ENCODE data around the gene PHF21A. TPM values are rescaled to one million over a fixed set of nuclear protein-coding genes. Genes with fewer than 3 reads are reported as not detected.

Gene PHF21A
- total and polyA plus RNA-seq, 7 experiments from 2014 or later = 7.2 to 88.5 (median 54.5) TPM

DNA sequence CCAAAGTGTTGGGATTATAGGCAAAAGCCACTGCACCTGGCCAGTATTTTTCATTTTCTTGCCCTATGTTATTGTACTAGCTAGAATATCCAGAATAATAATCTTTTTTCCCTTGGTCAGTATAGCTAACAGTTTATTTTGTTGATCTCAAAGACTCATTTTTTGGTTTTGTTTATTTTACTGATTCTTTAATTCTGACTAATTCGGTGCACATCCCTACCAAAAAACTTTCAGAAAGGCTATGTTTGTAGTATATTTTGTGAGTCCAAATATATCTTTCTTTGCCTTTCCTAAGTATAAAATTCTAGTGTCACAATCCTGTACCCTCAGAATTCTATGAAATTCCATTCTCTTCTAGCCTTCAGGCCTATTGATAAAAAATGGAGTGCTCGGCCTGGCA lies 84.3 kb downstream of the PHF21A start:
- no peak for DNase-seq
- Mint-ChIP-seq H3K36me3 (peaks cover 0 to 23% (median 8%) of the 10 kb centered on the region in 5 donors), H3K27ac (no peak overlapping the region), H3K9me3 (no peaks in the 10 kb centered on the region), H3K27me3 (no peaks in the 10 kb centered on the region), H3K4me3 (no peak overlapping the region), H3K4me1 (peaks cover 7 to 32% (median 20%) of the 10 kb centered on the region in 7 donors)
- ChIA-PET CTCF (no interaction called here), POLR2A (no interaction called here)
- Histone ChIP-seq H3K27ac (ENCODE audit: low read depth, low read length) (no peak overlapping the region), H3K4me3 (ENCODE audit: low read length) (no peak overlapping the region), H3K36me3 (ENCODE audit: control insufficient read depth in 2 of 3, insufficient read depth in 3 of 3, low read length in 3 of 3) (no peaks in the 10 kb centered on the region), H3K9me3 (ENCODE audit: control insufficient read depth in 2 of 3, low read length in 3 of 3) (no peaks in the 10 kb centered on the region), H3K27me3 (ENCODE audit: control insufficient read depth in 2 of 2, insufficient read depth in 2 of 2, low read length in 2 of 2) (no peaks in the 10 kb centered on the region), H3K4me1 (ENCODE audit: control insufficient read depth in 2 of 2, insufficient read depth in 2 of 2, low read length in 2 of 2) (peaks cover 0 to 11% of the 10 kb centered on the region in 2 donors)
- intact Hi-C loops (cut with micrococcal nuclease) = no loop called here
- ATAC-seq = no peak

DNA sequence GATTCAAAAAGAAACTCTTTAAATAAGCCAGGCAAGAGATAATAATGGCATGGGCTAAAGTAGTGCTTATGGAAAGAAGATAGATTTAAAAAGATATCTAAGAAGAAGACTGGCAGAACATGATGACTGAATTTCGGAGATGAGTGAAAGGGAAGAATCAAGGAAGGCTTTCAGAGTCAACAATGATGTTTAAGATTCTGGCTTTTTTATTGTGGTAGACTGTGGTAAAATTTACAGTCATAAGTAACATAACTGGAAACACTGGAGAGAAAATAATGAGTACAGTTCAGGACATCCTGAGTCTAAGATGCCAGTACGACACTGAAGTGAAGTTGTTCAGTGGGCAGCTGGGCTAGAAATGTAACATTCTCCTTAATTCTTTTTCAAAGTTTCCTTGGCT lies 85.2 kb downstream of the PHF21A start:
- peaks cover 7 to 23% (median 15%) of the 10 kb centered on the region in 7 donors for H3K4me1 Mint-ChIP-seq
- Histone ChIP-seq H3K4me1 (ENCODE audit: control insufficient read depth in 2 of 2, insufficient read depth in 2 of 2, low read length in 2 of 2) (peaks cover 0 to 8% of the 10 kb centered on the region in 2 donors), H3K27me3 (ENCODE audit: control insufficient read depth in 2 of 2, insufficient read depth in 2 of 2, low read length in 2 of 2) (no peaks in the 10 kb centered on the region), H3K4me3 (ENCODE audit: low read length) (no peak overlapping the region), H3K9me3 (ENCODE audit: control insufficient read depth in 2 of 3, low read length in 3 of 3) (no peaks in the 10 kb centered on the region), H3K27ac (ENCODE audit: low read depth, low read length) (no peak overlapping the region), H3K36me3 (ENCODE audit: control insufficient read depth in 2 of 3, insufficient read depth in 3 of 3, low read length in 3 of 3) (no peaks in the 10 kb centered on the region)
- H3K9me3 Mint-ChIP-seq = no peaks in the 10 kb centered on the region
- H3K27ac Mint-ChIP-seq = peak overlapping the region in 1 of 9 donors; percentile 2
- H3K27me3 Mint-ChIP-seq = no peaks in the 10 kb centered on the region
- ChIA-PET POLR2A (no interaction called here), CTCF (no interaction called here)
- ATAC-seq (no peak), DNase-seq (no peak)
- intact Hi-C loops (cut with micrococcal nuclease) = no loop called here
- no peak overlapping the region for H3K4me3 Mint-ChIP-seq
- peaks cover 0 to 23% (median 8%) of the 10 kb centered on the region in 5 donors for H3K36me3 Mint-ChIP-seq

DNA sequence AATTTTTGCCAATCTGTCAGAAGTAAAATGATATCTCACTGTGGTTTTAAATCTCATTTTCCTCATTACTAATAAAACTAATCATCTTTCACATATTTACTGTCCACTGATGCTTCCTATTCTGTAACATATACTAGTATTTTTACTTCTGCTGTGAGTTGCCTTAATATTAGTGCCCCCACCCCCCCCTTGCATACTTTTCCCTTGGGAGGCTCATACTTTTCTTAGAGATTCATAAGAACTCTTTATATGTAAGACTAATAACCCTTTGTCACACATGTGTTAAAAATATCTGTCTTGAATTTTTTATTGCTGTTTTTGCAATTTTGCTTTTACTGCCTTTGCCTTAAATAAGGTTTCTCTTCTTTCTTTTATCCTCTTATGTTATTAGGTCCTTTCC lies 87.2 kb downstream of the PHF21A start:
- ChIA-PET CTCF (no interaction called here), POLR2A (no interaction called here)
- no peaks in the 10 kb centered on the region for H3K9me3 ChIP-seq (ENCODE audit: control insufficient read depth in 2 of 3, low read length in 3 of 3)
- H3K36me3 Mint-ChIP-seq = peaks cover 0 to 23% (median 8%) of the 10 kb centered on the region in 5 donors
- H3K27ac ChIP-seq (ENCODE audit: low read depth, low read length) = no peak overlapping the region
- DNase-seq = no peak
- no peak overlapping the region for H3K27ac Mint-ChIP-seq
- no peaks in the 10 kb centered on the region for H3K27me3 ChIP-seq (ENCODE audit: control insufficient read depth in 2 of 2, insufficient read depth in 2 of 2, low read length in 2 of 2)
- H3K27me3 Mint-ChIP-seq = no peaks in the 10 kb centered on the region
- no peak overlapping the region for H3K4me3 ChIP-seq (ENCODE audit: low read length)
- H3K4me1 Mint-ChIP-seq = peaks cover 0 to 11% (median 7%) of the 10 kb centered on the region in 7 donors
- no peak for ATAC-seq
- no peak overlapping the region for H3K4me3 Mint-ChIP-seq
- no peaks in the 10 kb centered on the region for H3K4me1 ChIP-seq (ENCODE audit: control insufficient read depth in 2 of 2, insufficient read depth in 2 of 2, low read length in 2 of 2)
- H3K9me3 Mint-ChIP-seq = no peaks in the 10 kb centered on the region
- no peaks in the 10 kb centered on the region for H3K36me3 ChIP-seq (ENCODE audit: control insufficient read depth in 2 of 3, insufficient read depth in 3 of 3, low read length in 3 of 3)
- intact Hi-C loops (cut with micrococcal nuclease) = no loop called here

DNA sequence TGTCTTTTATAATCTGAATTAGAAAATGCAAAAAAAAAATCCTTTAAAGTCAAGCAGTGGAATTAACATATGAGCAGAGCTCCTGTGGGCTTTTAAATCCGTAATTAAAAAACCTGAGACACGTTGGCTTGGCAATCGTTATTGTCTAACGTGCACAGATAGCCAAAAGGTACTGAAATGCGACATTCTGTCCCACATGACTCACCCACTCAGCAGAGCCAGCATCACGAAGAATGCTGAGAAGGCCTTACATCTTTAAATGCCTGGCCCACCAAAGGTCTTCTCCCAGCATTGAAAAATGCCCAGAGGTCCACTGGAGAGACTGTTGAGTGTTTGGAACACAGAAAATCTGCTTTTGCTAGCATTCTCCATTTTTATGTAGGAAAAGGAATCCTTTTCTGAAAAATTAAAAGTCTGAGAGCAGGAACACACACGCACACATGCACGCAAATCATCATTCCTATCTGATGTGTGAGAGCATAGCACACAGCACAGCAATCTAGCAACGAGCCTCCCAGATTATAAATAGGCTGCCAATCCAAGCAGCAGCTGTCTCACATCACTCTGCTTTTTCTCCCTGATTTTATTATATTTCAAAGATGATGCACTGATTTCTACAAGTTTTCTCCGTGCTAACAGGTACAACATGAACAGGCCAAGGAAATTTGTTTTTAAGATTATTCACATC lies 94.5 kb downstream of the PHF21A start:
- Mint-ChIP-seq H3K4me3 (no peak overlapping the region), H3K36me3 (peaks cover 0 to 5% (median 1%) of the 10 kb centered on the region in 5 donors), H3K4me1 (peaks cover 0 to 9% (median 4%) of the 10 kb centered on the region in 7 donors), H3K27me3 (no peaks in the 10 kb centered on the region), H3K9me3 (no peaks in the 10 kb centered on the region), H3K27ac (no peak overlapping the region)
- no peak for ATAC-seq
- H3K4me1 ChIP-seq (ENCODE audit: control insufficient read depth in 2 of 2, insufficient read depth in 2 of 2, low read length in 2 of 2) = no peaks in the 10 kb centered on the region
- H3K27me3 ChIP-seq (ENCODE audit: control insufficient read depth in 2 of 2, insufficient read depth in 2 of 2, low read length in 2 of 2) = no peaks in the 10 kb centered on the region
- no peak for DNase-seq
- no peak overlapping the region for H3K27ac ChIP-seq (ENCODE audit: low read depth, low read length)
- intact Hi-C loops (cut with micrococcal nuclease) = no loop called here
- no peak overlapping the region for H3K4me3 ChIP-seq (ENCODE audit: low read length)
- H3K36me3 ChIP-seq (ENCODE audit: control insufficient read depth in 2 of 3, insufficient read depth in 3 of 3, low read length in 3 of 3) = no peaks in the 10 kb centered on the region
- H3K9me3 ChIP-seq (ENCODE audit: control insufficient read depth in 2 of 3, low read length in 3 of 3) = no peaks in the 10 kb centered on the region
- CTCF ChIA-PET = interaction anchor here (0.6 kb wide), 1 partner anchor 28 kb away, joined by 3 read pairs; no protein-coding TSS in a partner anchor
- POLR2A ChIA-PET = no interaction called here

DNA sequence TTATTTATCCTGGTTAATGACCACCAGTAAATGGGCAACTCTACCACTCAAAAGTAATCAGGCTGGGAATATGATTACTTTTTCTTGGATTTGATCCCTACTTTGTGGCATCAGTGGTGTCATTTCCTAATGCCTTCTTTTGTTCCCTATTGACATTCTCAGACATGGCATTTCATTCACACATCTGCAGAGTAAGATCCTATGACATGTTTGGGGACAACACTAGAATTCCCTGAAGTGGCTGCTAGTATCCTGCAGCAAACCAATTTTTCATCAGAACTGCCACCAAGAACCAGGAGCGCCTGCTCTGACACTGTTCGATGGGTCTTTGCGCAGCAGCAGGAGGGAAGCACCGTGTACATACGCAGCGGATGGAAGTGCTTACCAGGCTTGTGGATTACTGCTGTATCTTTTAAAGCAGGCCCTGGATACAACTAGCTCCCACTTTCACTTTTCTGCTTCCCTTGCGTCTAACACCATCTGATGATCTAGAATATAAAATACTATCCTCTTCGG lies 101.1 kb downstream of the PHF21A start:
- H3K27me3 Mint-ChIP-seq = no peaks in the 10 kb centered on the region
- ChIA-PET POLR2A (no interaction called here), CTCF (no interaction called here)
- H3K4me3 ChIP-seq (ENCODE audit: low read length) = no peak overlapping the region
- peaks cover 0 to 15% (median 4%) of the 10 kb centered on the region in 5 donors for H3K36me3 Mint-ChIP-seq
- ATAC-seq (no peak), DNase-seq (no peak)
- no peaks in the 10 kb centered on the region for H3K9me3 Mint-ChIP-seq
- no peak overlapping the region for H3K4me3 Mint-ChIP-seq
- H3K4me1 ChIP-seq (ENCODE audit: control insufficient read depth in 2 of 2, insufficient read depth in 2 of 2, low read length in 2 of 2) = no peaks in the 10 kb centered on the region
- peak overlapping the region in 1 of 9 donors; percentile 60 for H3K27ac Mint-ChIP-seq
- H3K27ac ChIP-seq (ENCODE audit: low read depth, low read length) = no peak overlapping the region
- H3K27me3 ChIP-seq (ENCODE audit: control insufficient read depth in 2 of 2, insufficient read depth in 2 of 2, low read length in 2 of 2) = no peaks in the 10 kb centered on the region
- H3K9me3 ChIP-seq (ENCODE audit: control insufficient read depth in 2 of 3, low read length in 3 of 3) = no peaks in the 10 kb centered on the region
- no peaks in the 10 kb centered on the region for H3K36me3 ChIP-seq (ENCODE audit: control insufficient read depth in 2 of 3, insufficient read depth in 3 of 3, low read length in 3 of 3)
- intact Hi-C loops (cut with micrococcal nuclease) = no loop called here
- peaks cover 0 to 9% (median 0%) of the 10 kb centered on the region in 7 donors for H3K4me1 Mint-ChIP-seq

DNA sequence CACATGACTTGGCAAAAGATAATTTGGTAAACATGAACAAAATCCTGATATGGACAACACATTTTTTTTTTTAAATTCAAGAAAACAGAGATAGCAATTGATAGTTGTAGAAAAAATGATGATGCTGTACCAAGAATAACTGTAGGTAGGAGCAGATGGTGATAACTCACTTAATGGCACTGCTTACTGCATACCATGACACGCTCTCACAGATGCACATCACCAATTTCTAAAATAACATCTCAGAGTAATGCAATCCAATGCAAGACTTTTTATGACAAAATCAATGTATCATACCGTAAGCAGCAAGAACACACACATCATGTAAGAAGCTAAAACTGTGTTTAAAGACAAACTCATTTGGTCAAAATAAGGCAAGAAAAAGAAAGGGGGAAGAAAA lies 102.6 kb downstream of the PHF21A start:
- Histone ChIP-seq H3K27ac (ENCODE audit: low read depth, low read length) (no peak overlapping the region), H3K9me3 (ENCODE audit: control insufficient read depth in 2 of 3, low read length in 3 of 3) (no peaks in the 10 kb centered on the region), H3K27me3 (ENCODE audit: control insufficient read depth in 2 of 2, insufficient read depth in 2 of 2, low read length in 2 of 2) (no peaks in the 10 kb centered on the region), H3K4me3 (ENCODE audit: low read length) (no peak overlapping the region), H3K36me3 (ENCODE audit: control insufficient read depth in 2 of 3, insufficient read depth in 3 of 3, low read length in 3 of 3) (no peaks in the 10 kb centered on the region), H3K4me1 (ENCODE audit: control insufficient read depth in 2 of 2, insufficient read depth in 2 of 2, low read length in 2 of 2) (no peaks in the 10 kb centered on the region)
- no peak overlapping the region for H3K27ac Mint-ChIP-seq
- intact Hi-C loops (cut with micrococcal nuclease) = no loop called here
- peaks cover 0 to 15% (median 7%) of the 10 kb centered on the region in 5 donors for H3K36me3 Mint-ChIP-seq
- no peaks in the 10 kb centered on the region for H3K9me3 Mint-ChIP-seq
- DNase-seq (no peak), ATAC-seq (no peak)
- ChIA-PET CTCF (interaction anchor here (2.2 kb wide), 1 partner anchor 12 kb away, joined by 7 read pairs; no protein-coding TSS in a partner anchor), POLR2A (interaction anchor here (0.6 kb wide), 1 partner anchor 16 kb away, joined by 3 read pairs; no protein-coding TSS in a partner anchor)
- no peaks in the 10 kb centered on the region for H3K27me3 Mint-ChIP-seq
- H3K4me3 Mint-ChIP-seq = no peak overlapping the region
- H3K4me1 Mint-ChIP-seq = peaks cover 0 to 9% (median 0%) of the 10 kb centered on the region in 7 donors

DNA sequence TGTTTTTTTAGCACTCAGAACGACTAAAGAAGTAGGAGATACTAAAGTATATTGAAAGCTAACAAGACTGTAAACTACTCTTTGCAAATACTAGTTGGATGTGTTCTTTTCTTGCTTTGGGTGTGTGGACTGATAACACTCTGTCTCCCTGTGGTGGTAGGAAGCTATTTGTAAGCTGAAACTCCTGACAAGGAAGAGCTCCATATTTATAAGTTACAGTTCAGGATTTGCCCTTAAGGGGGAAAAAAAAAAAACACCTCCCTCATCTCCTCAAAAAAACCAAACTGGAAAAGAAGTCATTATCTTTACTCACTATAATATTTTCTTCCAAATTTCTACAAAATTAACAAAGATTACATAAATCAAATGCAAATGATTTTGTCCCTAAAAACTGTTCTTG lies 103.9 kb downstream of the PHF21A start:
- CTCF ChIA-PET = interaction anchor here (2.2 kb wide), 1 partner anchor 11 kb away, joined by 7 read pairs; no protein-coding TSS in a partner anchor
- Histone ChIP-seq H3K9me3 (ENCODE audit: control insufficient read depth in 2 of 3, low read length in 3 of 3) (no peaks in the 10 kb centered on the region), H3K36me3 (ENCODE audit: control insufficient read depth in 2 of 3, insufficient read depth in 3 of 3, low read length in 3 of 3) (no peaks in the 10 kb centered on the region), H3K27me3 (ENCODE audit: control insufficient read depth in 2 of 2, insufficient read depth in 2 of 2, low read length in 2 of 2) (no peaks in the 10 kb centered on the region), H3K27ac (ENCODE audit: low read depth, low read length) (no peak overlapping the region), H3K4me3 (ENCODE audit: low read length) (no peak overlapping the region), H3K4me1 (ENCODE audit: control insufficient read depth in 2 of 2, insufficient read depth in 2 of 2, low read length in 2 of 2) (no peaks in the 10 kb centered on the region)
- H3K27me3 Mint-ChIP-seq = no peaks in the 10 kb centered on the region
- peaks cover 0 to 14% (median 4%) of the 10 kb centered on the region in 7 donors for H3K4me1 Mint-ChIP-seq
- POLR2A ChIA-PET = no interaction called here
- no peaks in the 10 kb centered on the region for H3K9me3 Mint-ChIP-seq
- peaks cover 0 to 11% (median 6%) of the 10 kb centered on the region in 5 donors for H3K36me3 Mint-ChIP-seq
- DNase-seq (no peak), ATAC-seq (no peak)
- intact Hi-C loops (cut with micrococcal nuclease) = no loop called here
- H3K27ac Mint-ChIP-seq = no peak overlapping the region
- H3K4me3 Mint-ChIP-seq = no peak overlapping the region
